ENCODE measurements around the gene LRMDA. TPM values are rescaled to one million over a fixed set of nuclear protein-coding genes. Genes with fewer than 3 reads are reported as not detected.

The LRMDA gene
- total and polyA plus RNA-seq, 10 of the 15 experiments (the other 5 are each of a cell fraction or from before 2014, with no cell fraction given): 0.07 to 0.54 (median 0.29) TPM; not detected in 4

GRCh38 chr10:75955973-75956502 lies 524.6 kb downstream of the LRMDA start (continued):
- no peak for TF ChIP-seq BCLAF1 (IDR thresholded peaks at IDR 0.05)

GRCh38 chr10:75956624-75957023 lies 525.2 kb downstream of the LRMDA start:
- H3K9ac ChIP-seq (ENCODE audit: control insufficient read depth, insufficient read depth, low read length): no peak overlapping the region
- DNase-seq (ENCODE audit: low read depth, low spot score): no peak
- H3K4me2 ChIP-seq (ENCODE audit: control insufficient read depth, insufficient read depth): no peak overlapping the region
- CTCF ChIA-PET: no interaction called here
- H3K79me2 ChIP-seq (ENCODE audit: control insufficient read depth, insufficient read depth, low read length): no peaks in the 10 kb centered on the region
- no peaks in the 10 kb centered on the region for H3K9me3 ChIP-seq (replicated peaks; ENCODE audit: control insufficient read depth, insufficient read depth, low read length)
- SMC1A ChIA-PET (ENCODE audit: uncharacterized antibody, unreplicated experiment): interaction anchor here (1.2 to 1.8 kb wide), 5 partner anchors 10 to 24 kb away, joined by 3 to 6 read pairs (median 4); no protein-coding TSS in a partner anchor
- POLR2A ChIA-PET: interaction anchor here (1.2 kb wide), 1 partner anchor 12 kb away, joined by 3 read pairs; no protein-coding TSS in a partner anchor
- intact Hi-C loops (cut with micrococcal nuclease; ENCODE audit: unreplicated experiment) (no loop called here), in situ Hi-C loops (cut with MboI) (no loop called here)
- 28% methylated on average over 2 of the region's 2 CpGs for WGBS (ENCODE audit: insufficient coverage, insufficient replicate concordance, low lambda C conversion rate, missing lambda C conversion rate)
- H3K4me3 ChIP-seq: no peak overlapping the region
- no peaks in the 10 kb centered on the region; a peak in 1 of 4 replicates for H3K27me3 ChIP-seq (replicated peaks in 1 of 2; ENCODE audit: control insufficient read depth in 2 of 2, insufficient read depth in 2 of 2, low read length in 1 of 2)
- RAD21 ChIA-PET (ENCODE audit: unreplicated experiment): no interaction called here
- no peak overlapping the region for H3K27ac ChIP-seq (ENCODE audit: control insufficient read depth, insufficient read depth)
- no TSS peak for BruUV-seq (replicated peaks)
- no peaks in the 10 kb centered on the region for H3K4me1 ChIP-seq (ENCODE audit: control insufficient read depth, insufficient read depth, low read length)
- ATAC-seq: peak; percentile 69
- H2AFZ ChIP-seq (ENCODE audit: control insufficient read depth, low read depth, low read length): no peak overlapping the region
- no peaks in the 10 kb centered on the region for H4K20me1 ChIP-seq (ENCODE audit: control insufficient read depth, insufficient read depth)
- no peak for FAIRE-seq
- H3K36me3 ChIP-seq (ENCODE audit: control insufficient read depth in 2 of 2, insufficient read depth in 2 of 2, low read length in 1 of 2): no peaks in the 10 kb centered on the region
- TF ChIP-seq MLLT1 (IDR thresholded peaks at IDR 0.05): no peak
- no peak for TF ChIP-seq NFIC (IDR thresholded peaks at IDR 0.05; ENCODE audit: low read depth, low read length)
- TF ChIP-seq HSF1 (IDR thresholded peaks at IDR 0.05; ENCODE audit: low read depth, low read length): no peak
- TF ChIP-seq ZNF274 (IDR thresholded peaks at IDR 0.05; ENCODE audit: insufficient read depth, insufficient read length): no peak
- TF ChIP-seq, protein P1, sequence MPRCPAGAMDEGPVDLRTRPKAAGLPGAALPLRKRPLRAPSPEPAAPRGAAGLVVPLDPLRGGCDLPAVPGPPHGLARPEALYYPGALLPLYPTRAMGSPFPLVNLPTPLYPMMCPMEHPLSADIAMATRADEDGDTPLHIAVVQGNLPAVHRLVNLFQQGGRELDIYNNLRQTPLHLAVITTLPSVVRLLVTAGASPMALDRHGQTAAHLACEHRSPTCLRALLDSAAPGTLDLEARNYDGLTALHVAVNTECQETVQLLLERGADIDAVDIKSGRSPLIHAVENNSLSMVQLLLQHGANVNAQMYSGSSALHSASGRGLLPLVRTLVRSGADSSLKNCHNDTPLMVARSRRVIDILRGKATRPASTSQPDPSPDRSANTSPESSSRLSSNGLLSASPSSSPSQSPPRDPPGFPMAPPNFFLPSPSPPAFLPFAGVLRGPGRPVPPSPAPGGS (IDR thresholded peaks at IDR 0.05; ENCODE audit: borderline replicate concordance, insufficient read depth, low read depth, low read length, poor library complexity, severe bottlenecking): no peak
- TF ChIP-seq SRF (IDR thresholded peaks at IDR 0.05; ENCODE audit: low read depth in 2 of 2, low read length in 2 of 2): no peak
- TF ChIP-seq ZBTB33 (IDR thresholded peaks at IDR 0.05): no peak
- TF ChIP-seq ZZZ3 (IDR thresholded peaks at IDR 0.05; ENCODE audit: control insufficient read depth, insufficient read length, low read depth): no peak
- TF ChIP-seq YY1 (IDR thresholded peaks at IDR 0.05; ENCODE audit: low read depth, low read length): no peak

All from GM12878 (cell line).